Left cardiac atrium (tissue), 4 donors: Measurements from ENCODE around the gene UBE2Z. TPM values are rescaled to one million over a fixed set of nuclear protein-coding genes. Genes with fewer than 3 reads are reported as not detected.
"Not testable (repeated sequence)": the region's sequence is repeated elsewhere in the genome, so short reads cannot be mapped to it uniquely, and the experiment has no call there.

Experiments
- ATAC-seq, 2 donors: fragments of 200-7000 bp; cut with Tn5 transposase; one replicate each; pipeline ENCODE4 v1.9.1; 2020; ENCODE audit warnings: mild to moderate bottlenecking in 2 of 2, moderate library complexity in 2 of 2
- DNase-seq: peaks from one replicate; pipeline ENCODE4 v3.0.0-alpha.2; 2020
- intact Hi-C, 2 donors: fragments of 100-400 bp; cut with DNase I; formaldehyde crosslinking; loops; one replicate each; pipeline versions ENCODE4 v1.14.1 to v1.15.1; 2022 to 2023
- long read RNA-seq: library from polyadenylated mRNA; unstranded; transcript quantifications from one replicate; pipeline ENCODE4 v2.0.0, GENCODE V29; 2021
- total RNA-seq, 2 donors: library from RNA; stranded (reverse); fragmentation: NEBNext Ultra II Directional; extraction: Animal tissue kit (Norgen Biotek cat#: 25700); gene quantifications; one replicate each; pipeline ENCODE4 v1.2.1, GENCODE V29; 2021
- donor health status: DM: no; HTN: yes; CAD: no.
- donor health status: DM: no; HTN: yes; CAD: no; lungs with severe emphysema.
- donor health status: DM: yes; HTN: yes; CAD: no.
- donor health status: Dilated cardiomyopathy.

The UBE2Z gene
- total RNA-seq: 10 to 100 TPM; 42.7 to 51.7 TPM
- long read RNA-seq, full-length matches to known transcripts: 31 of 37 reads
- long read RNA-seq, partial matches to known transcripts: 0 of 37 reads
- long read RNA-seq, other reads (novel, unspliced or antisense): 6 of 37 reads

DNA sequence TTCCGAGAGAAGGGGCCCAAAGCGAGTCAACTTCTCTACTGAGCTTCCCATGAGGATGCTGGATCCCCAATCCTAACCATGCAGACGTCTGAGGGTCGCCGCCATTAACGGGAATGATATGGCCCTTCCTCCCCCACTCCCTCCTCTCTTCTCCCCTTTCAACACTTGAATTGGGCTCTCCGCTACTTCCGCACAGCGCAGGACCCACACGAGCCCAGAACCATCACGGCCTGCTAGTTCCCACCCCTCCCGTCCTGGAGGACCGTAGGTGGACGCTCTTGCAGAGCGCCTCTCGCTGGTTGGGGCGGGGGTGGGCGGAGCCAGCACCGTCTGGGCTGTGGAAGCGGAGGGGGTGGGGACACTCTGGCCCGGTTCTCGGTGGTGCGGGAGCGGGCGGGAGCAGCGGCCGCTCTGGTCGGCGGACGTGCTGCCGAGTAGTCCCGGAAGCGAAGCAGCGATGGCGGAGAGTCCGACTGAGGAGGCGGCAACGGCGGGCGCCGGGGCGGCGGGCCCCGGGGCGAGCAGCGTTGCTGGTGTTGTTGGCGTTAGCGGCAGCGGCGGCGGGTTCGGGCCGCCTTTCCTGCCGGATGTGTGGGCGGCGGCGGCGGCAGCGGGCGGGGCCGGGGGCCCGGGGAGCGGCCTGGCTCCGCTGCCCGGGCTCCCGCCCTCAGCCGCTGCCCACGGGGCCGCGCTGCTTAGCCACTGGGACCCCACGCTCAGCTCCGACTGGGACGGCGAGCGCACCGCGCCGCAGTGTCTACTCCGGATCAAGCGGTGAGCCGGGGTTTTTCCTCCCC lies at the start of gene UBE2Z:
Gene UBE2Z, plus strand, starts transcription at position 361 of the 797 bp plus-strand sequence. Its CDS starts 97 bp downstream, at position 458.
- ATAC-seq (peak; percentile 98), DNase-seq (peak; percentile 95)
- intact Hi-C loops: no loop called here

DNA sequence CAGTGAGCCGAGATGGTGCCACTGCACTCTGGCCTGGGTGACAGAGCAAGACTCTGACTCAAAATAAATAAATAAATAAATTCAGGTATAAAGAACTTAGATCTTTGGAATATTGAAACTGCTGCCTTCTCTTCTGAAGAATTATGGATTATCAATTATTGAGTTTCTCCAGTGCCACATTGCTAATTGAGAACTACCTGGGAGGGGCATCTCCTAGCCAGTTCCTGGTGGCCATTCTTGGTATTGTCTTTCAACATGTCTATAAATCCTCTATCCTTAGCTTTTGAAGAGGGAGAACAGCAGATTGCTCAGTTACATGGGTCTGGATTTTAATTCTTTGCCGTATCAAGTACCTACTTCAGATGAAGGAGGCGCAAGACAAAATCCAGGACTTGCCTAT lies 48.2 kb upstream of the UBE2Z start:
- DNase-seq: no peak
- intact Hi-C loops: no loop called here
- ATAC-seq: no peak

GRCh38 chr17:48860456-48860855 lies 47.8 kb upstream of the UBE2Z start:
- DNase-seq: no peak

DNA sequence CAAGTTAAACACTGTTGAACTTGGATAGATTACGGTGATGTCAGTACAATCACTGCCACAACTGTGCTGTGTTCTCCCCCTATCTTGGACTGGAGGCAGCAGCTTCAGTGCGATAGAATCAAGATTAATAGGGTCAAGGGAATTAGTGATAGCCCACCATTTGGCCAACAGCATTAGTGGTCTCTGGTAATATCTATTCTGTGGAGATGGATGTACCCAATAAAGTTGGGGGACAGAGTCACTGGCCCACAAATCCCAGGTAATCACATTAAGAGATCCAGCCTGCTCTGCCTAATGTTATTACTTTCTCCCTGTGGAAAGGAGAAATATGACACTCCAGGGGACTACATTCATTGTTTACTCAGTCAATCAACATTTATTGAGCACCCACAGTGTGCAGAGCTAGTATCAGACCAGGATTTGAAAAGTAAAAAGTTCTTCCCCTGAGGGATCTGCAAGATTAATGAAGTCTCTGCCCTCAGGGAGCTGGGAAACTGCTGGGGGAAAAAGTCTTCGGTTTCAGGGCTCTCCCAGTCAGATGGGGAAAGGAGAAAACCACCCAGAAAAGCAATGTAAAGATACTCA lies 39.2 kb upstream of the UBE2Z start:
- ATAC-seq (no peak), DNase-seq (no peak)
- intact Hi-C loops: no loop called here

More at GRCh38 chr17:48860456-48860855, 47.8 kb upstream of the UBE2Z start:
- intact Hi-C loops: no loop called here
- ATAC-seq: no peak

GRCh38 chr17:48869821-48870318 lies 38.3 kb upstream of the UBE2Z start:
- DNase-seq (no peak), ATAC-seq (peak in 1 of 2 donors; percentile 39)
- intact Hi-C loops: loop anchor here in 1 of 2 donors (10.0 kb wide), 1 partner anchor 145 kb away; the partner anchor contains the start of genes HOXB13, PRAC1 and PRAC2

DNA sequence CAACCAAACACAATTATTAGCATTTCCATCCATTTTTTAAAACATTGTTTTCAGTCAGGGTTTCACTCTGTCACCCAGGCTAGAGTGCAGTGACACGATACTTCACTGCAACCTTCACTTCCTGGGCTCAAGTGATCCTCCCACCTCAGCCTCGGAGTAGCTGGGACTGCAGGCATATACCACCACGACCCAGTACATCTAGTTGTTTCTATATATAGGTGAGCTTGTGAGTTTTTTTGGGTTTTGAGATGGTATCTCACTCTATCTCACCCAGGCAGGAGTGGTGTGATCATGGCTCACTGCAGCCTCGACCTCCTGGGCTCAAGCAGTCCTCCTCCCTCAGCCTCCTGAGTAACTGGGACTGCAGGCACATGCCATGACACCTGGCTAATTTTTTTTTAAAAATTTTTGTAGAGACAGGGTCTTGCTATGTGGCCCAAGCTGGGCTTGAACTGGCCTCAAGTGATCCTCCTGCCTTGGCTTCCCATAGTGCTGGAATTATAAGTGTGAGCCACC lies 37.1 kb upstream of the UBE2Z start:
- intact Hi-C loops: loop anchor here in 1 of 2 donors (10.0 kb wide), 1 partner anchor 146 kb away; the partner anchor contains the start of genes HOXB13, PRAC1 and PRAC2
- ATAC-seq (no peak), DNase-seq (no peak)

- peak; percentile 66 for ATAC-seq
- intact Hi-C loops: loop anchor here in 1 of 2 donors (10.0 kb wide), 1 partner anchor 147 kb away; the partner anchor contains the start of genes HOXB13, PRAC1 and PRAC2
- DNase-seq: peak; percentile 55
Measured at GRCh38 chr17:48871551-48872351, 36.5 kb upstream of the UBE2Z start.

DNA sequence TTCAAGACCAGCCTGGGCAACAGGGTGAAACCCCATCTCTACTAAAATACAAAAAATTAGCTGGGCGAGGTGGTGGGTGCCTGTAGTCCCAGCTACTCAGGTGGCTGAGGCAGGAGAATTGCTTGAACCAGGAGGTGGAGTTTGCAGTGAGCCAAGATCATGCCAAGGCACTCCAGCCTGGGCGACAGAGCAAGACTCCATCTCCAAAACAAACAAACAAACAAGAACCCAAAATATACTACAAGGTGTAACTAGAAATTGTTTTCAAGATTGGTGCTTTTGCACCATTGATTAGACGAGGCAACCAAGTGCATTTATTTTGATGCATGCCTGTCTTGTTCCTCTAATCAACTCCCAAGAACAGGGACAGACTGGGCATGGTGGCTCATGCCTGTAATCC lies 35.8 kb upstream of the UBE2Z start:
- DNase-seq, ATAC-seq: not testable (repeated sequence)
- intact Hi-C loops: loop anchor here in 1 of 2 donors (10.0 kb wide), 1 partner anchor 148 kb away; the partner anchor contains the start of genes HOXB13, PRAC1 and PRAC2

GRCh38 chr17:48873209-48873608 lies 35.0 kb upstream of the UBE2Z start:
- peak; percentile 38 for DNase-seq
- peak in 1 of 2 donors; percentile 61 for ATAC-seq
- intact Hi-C loops: loop anchor here in 1 of 2 donors (10.0 kb wide), 1 partner anchor 148 kb away; the partner anchor contains the start of genes HOXB13, PRAC1 and PRAC2

GRCh38 chr17:48873696-48874443 lies 34.3 kb upstream of the UBE2Z start:
- intact Hi-C loops: loop anchor here in 1 of 2 donors (10.0 kb wide), 1 partner anchor 149 kb away; the partner anchor contains the start of genes HOXB13, PRAC1 and PRAC2
- ATAC-seq: no peak

DNA sequence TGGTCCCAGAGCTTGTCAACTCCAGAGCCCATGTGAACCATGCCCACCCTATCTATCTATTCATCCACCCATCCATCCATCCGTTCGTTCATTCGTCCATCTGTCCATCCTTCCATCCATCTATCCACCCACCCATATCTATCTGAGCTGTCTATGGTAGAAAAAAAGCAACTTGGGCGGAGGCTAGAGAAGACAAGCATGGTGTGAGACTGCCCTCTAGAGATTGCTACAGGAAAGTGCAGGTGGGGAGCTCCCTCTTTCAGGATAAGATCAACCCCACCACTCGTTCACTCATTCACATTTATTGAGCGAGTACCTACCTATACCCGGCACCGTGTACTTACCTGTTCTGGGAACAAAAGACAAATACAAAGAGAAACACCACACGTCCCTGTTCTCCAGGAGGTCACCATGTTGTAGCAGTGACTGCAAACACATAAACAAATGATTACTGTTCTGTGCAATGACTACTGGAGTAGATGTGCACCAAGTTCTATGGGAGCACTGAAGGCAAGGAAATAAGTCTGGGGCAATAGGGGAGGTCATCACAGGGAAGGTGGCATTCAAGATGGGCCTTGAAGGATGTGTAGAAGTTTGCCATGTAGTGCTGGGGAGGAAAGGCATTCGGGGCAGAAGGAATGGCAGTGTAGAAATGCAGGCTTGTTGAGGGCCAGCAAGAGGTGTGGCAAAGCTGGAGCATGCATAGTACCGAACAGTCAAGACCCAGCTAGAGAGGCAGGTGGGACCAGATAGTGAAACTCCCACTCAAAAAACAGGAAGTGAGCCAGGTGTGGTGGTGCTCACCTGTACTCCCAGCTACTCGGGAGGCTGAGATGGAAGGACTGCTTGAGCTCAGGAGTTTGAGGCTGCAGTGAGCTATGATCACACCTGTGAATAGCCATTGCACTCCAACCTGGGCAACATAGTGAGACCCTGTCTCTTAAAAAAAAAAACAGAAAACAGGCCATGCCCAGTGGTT lies 29.0 kb upstream of the UBE2Z start:
- ATAC-seq (peak; percentile 77 to 91), DNase-seq (no peak)
- intact Hi-C loops: loop anchor here (2.0 to 10.0 kb wide), 4 partner anchors 64 to 200 kb away; partner anchors contain the start of genes HOXB13 (in 1 of the 2), PRAC1 (in 1 of the 2) and PRAC2 (in 1 of the 2)

More at GRCh38 chr17:48873696-48874443, 34.3 kb upstream of the UBE2Z start:
- no peak for DNase-seq

GRCh38 chr17:48882272-48882671 lies 25.9 kb upstream of the UBE2Z start:
- ATAC-seq (no peak), DNase-seq (no peak)
- intact Hi-C loops: loop anchor here (5.0 to 10.0 kb wide), 3 partner anchors 150 to 207 kb away; partner anchors contain the start of gene HOXB13 (in 1 of the 2)

DNA sequence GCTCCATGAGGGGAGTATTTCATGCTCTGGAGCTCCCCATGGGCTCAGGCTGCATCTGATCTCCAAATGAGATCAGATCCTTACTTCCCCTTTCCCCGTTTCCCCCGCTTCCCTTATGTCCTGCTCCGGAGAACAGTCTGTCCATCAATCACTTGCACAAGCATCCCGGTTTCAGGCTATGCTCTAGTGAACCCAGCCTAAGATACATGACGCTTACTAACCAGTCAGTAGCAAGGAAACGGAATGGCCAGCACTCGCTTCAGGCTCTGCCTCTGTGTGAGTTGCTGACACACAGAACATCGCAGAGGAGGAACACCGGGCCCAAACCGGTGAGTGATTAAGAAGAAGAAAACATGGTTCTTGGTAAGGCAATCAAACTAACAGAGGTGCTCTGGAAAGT lies 25.0 kb upstream of the UBE2Z start:
- ATAC-seq (no peak), DNase-seq (no peak)
- intact Hi-C loops: loop anchor here (5.0 to 10.0 kb wide), 3 partner anchors 149 to 208 kb away; partner anchors contain the start of gene HOXB13 (in 1 of the 2)

- no peak for DNase-seq
- no peak for ATAC-seq
- intact Hi-C loops: no loop called here
Measured at GRCh38 chr17:48890086-48890485, 18.1 kb upstream of the UBE2Z start.

- intact Hi-C loops: no loop called here
- ATAC-seq (peak in 1 of 2 donors; percentile 1), DNase-seq (no peak)
Measured at GRCh38 chr17:48892940-48893645, 15.1 kb upstream of the UBE2Z start.
